Measurements from ENCODE around the gene HPRT1.
A peak's percentile ranks its signal among the peaks of the same experiment; 100 is the strongest.

The HPRT1 gene

GRCh38 chrX:134544513-134545151 is 84.7 kb downstream of the HPRT1 start:
- peak; percentile 69 for DNase-seq

GRCh38 chrX:134545510-134545909 is 85.5 kb downstream of the HPRT1 start:
- no peak for DNase-seq

- DNase-seq = no peak
Measured at GRCh38 chrX:134546187-134546586, 86.2 kb downstream of the HPRT1 start.

- no peak for DNase-seq
Measured at GRCh38 chrX:134547047-134547679, 87.2 kb downstream of the HPRT1 start.

- no peak for DNase-seq
Measured at GRCh38 chrX:134548257-134549201, 88.6 kb downstream of the HPRT1 start.
